Natural killer cell (primary cell): Measurements from ENCODE around the gene TRAF3. TPM values are rescaled to one million over a fixed set of nuclear protein-coding genes. Genes with fewer than 3 reads are reported as not detected.

Source experiments
- ATAC-seq, 3 donors: fragments of 150-1000 bp in 2 of 3; fragments of 200-7000 bp in 1 of 3; cut with Tn5 transposase; 1 replicate in 1 of 3; 2 replicates in 2 of 3; pipeline ENCODE4 v1.10.0; 2021; ENCODE audit warnings: mild to moderate bottlenecking in 2 of 3, moderate library complexity in 2 of 3
- DNase-seq, 2 donors: peaks; one replicate each; pipeline versions ENCODE4 v3.0.0 to v3.0.0-alpha.2; 2013 to 2021; ENCODE audit warnings: mixed read lengths in 1 of 2
- H3K27ac ChIP-seq: one replicate; pipeline ENCODE4 v1.5.1; 2013; ENCODE audit warnings: mild to moderate bottlenecking, low read length
- H3K27me3 ChIP-seq: one replicate; pipeline ENCODE4 v1.6.1; 2013; ENCODE audit warnings: low read length; ENCODE audit not compliant: control insufficient read depth, insufficient read depth
- H3K36me3 ChIP-seq: one replicate; pipeline ENCODE4 v1.6.1; 2013; ENCODE audit warnings: low read length; ENCODE audit not compliant: control insufficient read depth, insufficient read depth
- H3K4me1 ChIP-seq: one replicate; pipeline ENCODE4 v1.6.1; 2013; ENCODE audit warnings: low read length; ENCODE audit not compliant: control insufficient read depth, insufficient read depth
- H3K4me3 ChIP-seq: one replicate; pipeline ENCODE4 v1.5.1; 2013; ENCODE audit warnings: low read length
- H3K9me3 ChIP-seq: one replicate; pipeline ENCODE4 v1.6.1; 2013; ENCODE audit warnings: low read length; ENCODE audit not compliant: control insufficient read depth, insufficient read depth
- H3K27ac Mint-ChIP-seq, 2 donors: one replicate each; pipeline ENCODE4 v1.8.0; 2022; ENCODE audit warnings: mild to moderate bottlenecking in 2 of 2, mixed read lengths in 2 of 2, moderate library complexity in 1 of 2
- H3K27me3 Mint-ChIP-seq, 2 donors: one replicate each; pipeline ENCODE4 v1.8.0; 2022; ENCODE audit warnings: low read depth in 2 of 2, mixed read lengths in 2 of 2
- H3K36me3 Mint-ChIP-seq: one replicate; pipeline ENCODE4 v1.8.0; 2022; ENCODE audit warnings: mixed read lengths
- H3K4me1 Mint-ChIP-seq, 2 donors: one replicate each; pipeline ENCODE4 v1.8.0; 2022; ENCODE audit warnings: mixed read lengths in 2 of 2
- H3K4me3 Mint-ChIP-seq: one replicate; pipeline ENCODE4 v1.8.0; 2022; ENCODE audit warnings: mild to moderate bottlenecking, moderate library complexity, mixed read lengths
- H3K9me3 Mint-ChIP-seq, 2 donors: one replicate each; pipeline ENCODE4 v1.8.0; 2022; ENCODE audit warnings: mixed read lengths in 2 of 2
- WGBS: methylation state at CpG from one replicate; pipeline ENCODE4 v1.1.7; 2013; ENCODE audit warnings: missing lambda C conversion rate; ENCODE audit not compliant: insufficient coverage; 5-methylcytosine and 5-hydroxymethylcytosine counted together
- intact Hi-C: fragments of 100-400 bp; cut with micrococcal nuclease; formaldehyde crosslinking; loops from one replicate; pipeline ENCODE4 v1.14.2; 2022
- total RNA-seq, 4 donors: library from RNA; stranded (reverse); fragments of 120-200 nt in 1 of 4; gene quantifications; one replicate each; pipeline versions ENCODE4 v1.2.3 to v1.2.4, GENCODE V29; 2013 to 2022
- TF ChIP-seq, protein P1 (sequence below): fragments of 200-600 bp; IDR thresholded peaks from one replicate; pipeline ENCODE4 v1.8.0; 2022; ENCODE audit warnings: antibody characterized with exemption

TRAF3 gene
- total RNA-seq, 3 donors from 2014 or later (not counting 1 experiment from before 2014, with no cell fraction given) = 21.0 to 31.6 (median 23.5) TPM

- Histone ChIP-seq H3K27ac (no peak overlapping the region), H3K27me3 (peaks cover 24% of the 10 kb centered on the region), H3K4me3 (no peak overlapping the region), H3K4me1 (peaks cover 31% of the 10 kb centered on the region), H3K36me3 (no peaks in the 10 kb centered on the region), H3K9me3 (no peaks in the 10 kb centered on the region)
- peaks cover 13 to 17% of the 10 kb centered on the region in 2 donors for H3K27me3 Mint-ChIP-seq
- ATAC-seq = no peak
- WGBS = 49% methylated on average over 11 of the region's 11 CpGs
- no peak overlapping the region for H3K27ac Mint-ChIP-seq
- intact Hi-C loops = no loop called here
- TF ChIP-seq, protein P1, sequence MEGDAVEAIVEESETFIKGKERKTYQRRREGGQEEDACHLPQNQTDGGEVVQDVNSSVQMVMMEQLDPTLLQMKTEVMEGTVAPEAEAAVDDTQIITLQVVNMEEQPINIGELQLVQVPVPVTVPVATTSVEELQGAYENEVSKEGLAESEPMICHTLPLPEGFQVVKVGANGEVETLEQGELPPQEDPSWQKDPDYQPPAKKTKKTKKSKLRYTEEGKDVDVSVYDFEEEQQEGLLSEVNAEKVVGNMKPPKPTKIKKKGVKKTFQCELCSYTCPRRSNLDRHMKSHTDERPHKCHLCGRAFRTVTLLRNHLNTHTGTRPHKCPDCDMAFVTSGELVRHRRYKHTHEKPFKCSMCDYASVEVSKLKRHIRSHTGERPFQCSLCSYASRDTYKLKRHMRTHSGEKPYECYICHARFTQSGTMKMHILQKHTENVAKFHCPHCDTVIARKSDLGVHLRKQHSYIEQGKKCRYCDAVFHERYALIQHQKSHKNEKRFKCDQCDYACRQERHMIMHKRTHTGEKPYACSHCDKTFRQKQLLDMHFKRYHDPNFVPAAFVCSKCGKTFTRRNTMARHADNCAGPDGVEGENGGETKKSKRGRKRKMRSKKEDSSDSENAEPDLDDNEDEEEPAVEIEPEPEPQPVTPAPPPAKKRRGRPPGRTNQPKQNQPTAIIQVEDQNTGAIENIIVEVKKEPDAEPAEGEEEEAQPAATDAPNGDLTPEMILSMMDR = no peak
- no peaks in the 10 kb centered on the region for H3K36me3 Mint-ChIP-seq
- no peak for DNase-seq
- peaks cover 0 to 4% of the 10 kb centered on the region in 2 donors for H3K4me1 Mint-ChIP-seq
- H3K9me3 Mint-ChIP-seq = no peaks in the 10 kb centered on the region
- no peak overlapping the region for H3K4me3 Mint-ChIP-seq
Observed at GRCh38 chr14:102923925-102924486, 146.8 kb downstream of the TRAF3 start.

GRCh38 chr14:102924632-102925588 is 147.7 kb downstream of the TRAF3 start:
- 91% methylated on average over 25 of the region's 25 CpGs for WGBS
- intact Hi-C loops = no loop called here
- no peak for ATAC-seq
- Mint-ChIP-seq H3K4me3 (no peak overlapping the region), H3K9me3 (no peaks in the 10 kb centered on the region), H3K36me3 (no peaks in the 10 kb centered on the region), H3K4me1 (peaks cover 0 to 4% of the 10 kb centered on the region in 2 donors), H3K27ac (no peak overlapping the region), H3K27me3 (peaks cover 13 to 17% of the 10 kb centered on the region in 2 donors)
- no peak overlapping the region for H3K27ac ChIP-seq
- H3K9me3 ChIP-seq = no peaks in the 10 kb centered on the region
- H3K4me1 ChIP-seq = peaks cover 39% of the 10 kb centered on the region
- peaks cover 29% of the 10 kb centered on the region for H3K27me3 ChIP-seq
- no peak overlapping the region for H3K4me3 ChIP-seq
- DNase-seq = no peak
- no peaks in the 10 kb centered on the region for H3K36me3 ChIP-seq
- TF ChIP-seq, protein P1 = no peak

GRCh38 chr14:102925646-102926045 is 148.4 kb downstream of the TRAF3 start:
- 86% methylated on average over 11 of the region's 11 CpGs for WGBS
- no peak overlapping the region for H3K4me3 Mint-ChIP-seq
- TF ChIP-seq, protein P1 = no peak
- DNase-seq (no peak), ATAC-seq (no peak)
- H3K27ac Mint-ChIP-seq = no peak overlapping the region
- peaks cover 43% of the 10 kb centered on the region for H3K4me1 ChIP-seq
- no peaks in the 10 kb centered on the region for H3K9me3 ChIP-seq
- H3K36me3 Mint-ChIP-seq = no peaks in the 10 kb centered on the region
- peaks cover 31% of the 10 kb centered on the region for H3K27me3 ChIP-seq
- no peaks in the 10 kb centered on the region for H3K9me3 Mint-ChIP-seq
- no peak overlapping the region for H3K27ac ChIP-seq
- H3K4me1 Mint-ChIP-seq = peaks cover 0 to 4% of the 10 kb centered on the region in 2 donors
- intact Hi-C loops = no loop called here
- no peak overlapping the region for H3K4me3 ChIP-seq
- H3K36me3 ChIP-seq = no peaks in the 10 kb centered on the region
- peaks cover 13 to 19% of the 10 kb centered on the region in 2 donors for H3K27me3 Mint-ChIP-seq
